Prostate gland (tissue), 2 donors: ENCODE results near the gene UTP20.

ENCODE experiments used
- CTCF ChIP-seq, 4 experiments: fragments of 200-600 bp in 2 of 4; fragments of 450-650 bp in 2 of 4; sonication (generic) in 2 of 4; IDR thresholded peaks; 1 replicate in 3 of 4; 2 replicates in 1 of 4; pipeline ENCODE4 v1.5.1; 2016 to 2019; ENCODE audit warnings: antibody characterized with exemption in 4 of 4, mild to moderate bottlenecking in 2 of 4, moderate library complexity in 2 of 4
- POLR2A ChIP-seq: fragments of 450-650 bp; IDR thresholded peaks from one replicate; pipeline ENCODE4 v1.6.1; 2016; ENCODE audit warnings: antibody characterized with exemption, mild to moderate bottlenecking

GRCh38 chr12:101338087-101338486 is 58.2 kb downstream of the UTP20 start:
- TF ChIP-seq POLR2A (no peak), CTCF (IDR thresholded peaks at IDR 0.05) (no peak)
